ENCODE results near the gene PRKCH.

The PRKCH gene

GRCh38 chr14:61328626-61329262 is 7.4 kb downstream of the PRKCH start (continued):
- TF ChIP-seq POU6F1 (CRISPR knock-in tag; IDR thresholded peaks at IDR 0.05; ENCODE audit: borderline replicate concordance, low read depth), result no peak
- TF ChIP-seq RARB (CRISPR knock-in tag; IDR thresholded peaks at IDR 0.05), result no peak
- no peak for TF ChIP-seq BACH2 (CRISPR knock-in tag; IDR thresholded peaks at IDR 0.05; ENCODE audit: borderline replicate concordance)
- no peak for TF ChIP-seq ISL1 (CRISPR knock-in tag; IDR thresholded peaks at IDR 0.05)
- no peak for TF ChIP-seq TSHZ2 (CRISPR knock-in tag; IDR thresholded peaks at IDR 0.05)

GRCh38 chr14:61329478-61330051 is 8.2 kb downstream of the PRKCH start:
- TF ChIP-seq PPARA (CRISPR knock-in tag; IDR thresholded peaks at IDR 0.05; ENCODE audit: borderline replicate concordance) (no peak), ARNTL (CRISPR knock-in tag; IDR thresholded peaks at IDR 0.05; ENCODE audit: borderline replicate concordance, low read depth) (no peak), CSRNP3 (CRISPR knock-in tag; IDR thresholded peaks at IDR 0.05) (no peak), PATZ1 (CRISPR knock-in tag; IDR thresholded peaks at IDR 0.05; ENCODE audit: borderline replicate concordance) (no peak), ESRRG (CRISPR knock-in tag; IDR thresholded peaks at IDR 0.05) (no peak), TCF4 (CRISPR knock-in tag; IDR thresholded peaks at IDR 0.05; ENCODE audit: borderline replicate concordance) (no peak), SNAI2 (CRISPR knock-in tag; IDR thresholded peaks at IDR 0.05) (no peak)
- no peak for ATAC-seq

GRCh38 chr14:61330511-61330910 is 9.1 kb downstream of the PRKCH start:
- ATAC-seq, result no peak
- no peak for TF ChIP-seq CREB5 (CRISPR knock-in tag; IDR thresholded peaks at IDR 0.05; ENCODE audit: low read depth)
- TF ChIP-seq TSHZ2 (CRISPR knock-in tag; IDR thresholded peaks at IDR 0.05), result no peak
- TF ChIP-seq OSR1 (CRISPR knock-in tag; IDR thresholded peaks at IDR 0.05), result no peak
- no peak for TF ChIP-seq ISL1 (CRISPR knock-in tag; IDR thresholded peaks at IDR 0.05)
- no peak for TF ChIP-seq ARNTL (CRISPR knock-in tag; IDR thresholded peaks at IDR 0.05; ENCODE audit: borderline replicate concordance, low read depth)
- no peak for TF ChIP-seq TOX (CRISPR knock-in tag; IDR thresholded peaks at IDR 0.05; ENCODE audit: borderline replicate concordance)
- TF ChIP-seq PATZ1 (CRISPR knock-in tag; IDR thresholded peaks at IDR 0.05; ENCODE audit: borderline replicate concordance), result no peak
- TF ChIP-seq ZFP3 (CRISPR knock-in tag; IDR thresholded peaks at IDR 0.05), result no peak
- no peak for TF ChIP-seq POU6F1 (CRISPR knock-in tag; IDR thresholded peaks at IDR 0.05; ENCODE audit: borderline replicate concordance, low read depth)
- no peak for TF ChIP-seq ZNF8 (CRISPR knock-in tag; IDR thresholded peaks at IDR 0.05)
- no peak for TF ChIP-seq ZFP30 (CRISPR knock-in tag; IDR thresholded peaks at IDR 0.05)

All from SK-N-SH treated with all-trans-retinoic acid at 6 μM for 48 hours (cell line).